Measurements from ENCODE around the gene SPATC1L.

The SPATC1L gene

GRCh38 chr21:46118316-46119143 is 65.7 kb downstream of the SPATC1L start:
- H3K9ac ChIP-seq (ENCODE audit: low read length in 5 of 5) = no peak overlapping the region
- H3K4me3 ChIP-seq (ENCODE audit: low read depth in 1 of 5, low read length in 5 of 5) = no peak overlapping the region
- H3K9me3 ChIP-seq (ENCODE audit: control insufficient read depth in 5 of 5, low read length in 5 of 5) = peaks cover 0 to 9% (median 4%) of the 10 kb centered on the region in 5 donors
- H3K27ac ChIP-seq (ENCODE audit: low read depth, low read length) = no peak overlapping the region
- H3K4me1 ChIP-seq (ENCODE audit: control insufficient read depth in 5 of 5, insufficient read depth in 5 of 5, low read length in 5 of 5) = no peaks in the 10 kb centered on the region
- H3K27me3 ChIP-seq (ENCODE audit: control insufficient read depth in 5 of 5, insufficient read depth in 4 of 5, low read length in 5 of 5) = no peaks in the 10 kb centered on the region
- peaks cover 5 to 94% (median 83%) of the 10 kb centered on the region in 5 donors for H3K36me3 ChIP-seq (ENCODE audit: control insufficient read depth in 5 of 5, insufficient read depth in 5 of 5, low read length in 5 of 5)

DNA sequence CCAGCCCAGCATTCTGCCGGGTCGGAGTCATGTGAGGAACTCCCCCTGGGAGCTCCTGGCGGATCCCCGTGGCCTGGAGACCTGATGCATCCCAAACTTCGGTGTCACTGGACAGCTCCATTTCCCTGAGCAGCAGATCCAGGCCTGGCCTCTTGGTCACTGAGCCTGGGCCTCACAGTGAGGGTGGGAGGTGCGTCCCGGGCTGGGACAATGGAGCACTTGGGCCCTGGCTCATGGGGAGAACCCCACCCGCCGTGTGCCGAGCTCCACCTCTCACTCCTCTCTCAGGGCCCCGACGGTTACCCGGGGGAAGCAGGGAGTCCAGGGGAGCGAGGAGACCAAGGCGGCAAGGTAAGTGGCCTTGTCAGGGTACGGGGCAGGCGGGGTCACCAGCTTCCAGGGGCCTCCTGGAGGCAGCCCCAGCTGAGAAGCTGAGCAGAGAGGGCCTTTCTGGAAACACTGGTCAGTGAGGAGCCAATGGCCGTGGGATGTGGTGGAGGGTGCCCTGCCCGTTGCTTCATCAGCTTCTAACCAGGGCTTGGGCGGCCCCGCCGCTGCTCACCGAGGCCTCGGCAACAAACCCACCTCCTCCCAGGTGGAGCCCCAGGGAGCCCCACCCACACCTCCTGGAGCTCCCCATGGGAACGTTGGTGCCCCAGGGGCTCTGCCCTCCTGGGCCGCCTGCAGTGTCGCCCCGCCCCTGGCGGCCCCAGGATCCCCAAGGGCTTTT is 66.5 kb downstream of the SPATC1L start:
- Histone ChIP-seq H3K9ac (ENCODE audit: low read length in 5 of 5) (no peak overlapping the region), H3K4me3 (ENCODE audit: low read depth in 1 of 5, low read length in 5 of 5) (no peak overlapping the region), H3K9me3 (ENCODE audit: control insufficient read depth in 5 of 5, low read length in 5 of 5) (peaks cover 0 to 9% (median 4%) of the 10 kb centered on the region in 5 donors), H3K4me1 (ENCODE audit: control insufficient read depth in 5 of 5, insufficient read depth in 5 of 5, low read length in 5 of 5) (no peaks in the 10 kb centered on the region), H3K27ac (ENCODE audit: low read depth, low read length) (no peak overlapping the region), H3K27me3 (ENCODE audit: control insufficient read depth in 5 of 5, insufficient read depth in 4 of 5, low read length in 5 of 5) (no peaks in the 10 kb centered on the region), H3K36me3 (ENCODE audit: control insufficient read depth in 5 of 5, insufficient read depth in 5 of 5, low read length in 5 of 5) (peaks cover 5 to 94% (median 85%) of the 10 kb centered on the region in 5 donors)

DNA sequence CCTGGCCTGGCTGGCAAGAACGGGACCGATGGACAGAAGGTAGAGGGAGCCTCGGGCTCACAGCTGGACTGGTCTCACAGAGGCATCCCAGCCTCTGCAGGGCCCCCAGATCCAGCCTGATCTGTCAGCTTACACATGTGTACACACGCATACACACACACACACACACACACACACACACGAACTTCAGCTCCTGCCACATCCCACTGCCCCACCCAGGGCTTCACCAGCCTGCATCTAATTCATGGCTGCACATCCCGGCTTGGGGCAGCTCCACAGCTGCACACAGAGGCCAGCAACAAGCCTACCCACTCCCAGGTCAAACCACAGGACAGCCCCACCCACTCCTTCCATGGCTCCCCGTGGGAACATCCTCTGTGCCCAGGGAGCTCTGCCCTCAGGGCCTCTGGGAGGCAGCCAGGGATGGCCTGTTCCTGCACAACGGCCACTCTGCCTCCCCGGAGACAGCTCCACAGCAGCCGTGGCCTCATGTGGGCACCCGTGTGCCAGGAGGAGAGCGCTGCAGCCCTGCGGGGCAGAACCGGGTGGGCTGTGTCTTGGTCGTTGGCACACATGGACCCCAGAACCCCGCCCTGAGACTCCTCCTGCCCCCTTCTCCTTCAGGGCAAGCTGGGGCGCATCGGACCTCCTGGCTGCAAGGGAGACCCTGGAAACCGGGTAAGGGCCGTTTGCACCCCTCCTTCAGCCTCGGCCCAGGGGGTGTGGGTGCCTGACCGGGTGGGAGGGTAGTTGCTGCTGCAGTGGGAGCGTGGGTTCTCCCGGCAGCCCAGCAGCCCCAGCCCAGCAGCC is 67.3 kb downstream of the SPATC1L start:
- H3K27ac ChIP-seq (ENCODE audit: low read depth, low read length) = no peak overlapping the region
- H3K36me3 ChIP-seq (ENCODE audit: control insufficient read depth in 5 of 5, insufficient read depth in 5 of 5, low read length in 5 of 5) = peaks cover 5 to 94% (median 86%) of the 10 kb centered on the region in 5 donors
- no peak overlapping the region for H3K4me3 ChIP-seq (ENCODE audit: low read depth in 1 of 5, low read length in 5 of 5)
- H3K4me1 ChIP-seq (ENCODE audit: control insufficient read depth in 5 of 5, insufficient read depth in 5 of 5, low read length in 5 of 5) = no peaks in the 10 kb centered on the region
- no peak overlapping the region for H3K9ac ChIP-seq (ENCODE audit: low read length in 5 of 5)
- H3K9me3 ChIP-seq (ENCODE audit: control insufficient read depth in 5 of 5, low read length in 5 of 5) = peaks cover 0 to 9% (median 4%) of the 10 kb centered on the region in 5 donors
- no peaks in the 10 kb centered on the region for H3K27me3 ChIP-seq (ENCODE audit: control insufficient read depth in 5 of 5, insufficient read depth in 4 of 5, low read length in 5 of 5)

GRCh38 chr21:46116189-46116775 is 68.0 kb downstream of the SPATC1L start:
- H3K36me3 ChIP-seq (ENCODE audit: control insufficient read depth in 5 of 5, insufficient read depth in 5 of 5, low read length in 5 of 5) = peaks cover 5 to 90% (median 81%) of the 10 kb centered on the region in 5 donors
- H3K4me1 ChIP-seq (ENCODE audit: control insufficient read depth in 5 of 5, insufficient read depth in 5 of 5, low read length in 5 of 5) = no peaks in the 10 kb centered on the region
- H3K4me3 ChIP-seq (ENCODE audit: low read depth in 1 of 5, low read length in 5 of 5) = no peak overlapping the region
- H3K9ac ChIP-seq (ENCODE audit: low read length in 5 of 5) = no peak overlapping the region
- no peaks in the 10 kb centered on the region for H3K27me3 ChIP-seq (ENCODE audit: control insufficient read depth in 5 of 5, insufficient read depth in 4 of 5, low read length in 5 of 5)
- H3K9me3 ChIP-seq (ENCODE audit: control insufficient read depth in 5 of 5, low read length in 5 of 5) = peaks cover 0 to 9% (median 4%) of the 10 kb centered on the region in 5 donors
- no peak overlapping the region for H3K27ac ChIP-seq (ENCODE audit: low read depth, low read length)

GRCh38 chr21:46115441-46116188 is 68.6 kb downstream of the SPATC1L start:
- Histone ChIP-seq H3K9me3 (ENCODE audit: control insufficient read depth in 5 of 5, low read length in 5 of 5) (peaks cover 0 to 9% (median 4%) of the 10 kb centered on the region in 5 donors), H3K27ac (ENCODE audit: low read depth, low read length) (no peak overlapping the region), H3K36me3 (ENCODE audit: control insufficient read depth in 5 of 5, insufficient read depth in 5 of 5, low read length in 5 of 5) (peaks cover 5 to 84% (median 74%) of the 10 kb centered on the region in 5 donors)

DNA sequence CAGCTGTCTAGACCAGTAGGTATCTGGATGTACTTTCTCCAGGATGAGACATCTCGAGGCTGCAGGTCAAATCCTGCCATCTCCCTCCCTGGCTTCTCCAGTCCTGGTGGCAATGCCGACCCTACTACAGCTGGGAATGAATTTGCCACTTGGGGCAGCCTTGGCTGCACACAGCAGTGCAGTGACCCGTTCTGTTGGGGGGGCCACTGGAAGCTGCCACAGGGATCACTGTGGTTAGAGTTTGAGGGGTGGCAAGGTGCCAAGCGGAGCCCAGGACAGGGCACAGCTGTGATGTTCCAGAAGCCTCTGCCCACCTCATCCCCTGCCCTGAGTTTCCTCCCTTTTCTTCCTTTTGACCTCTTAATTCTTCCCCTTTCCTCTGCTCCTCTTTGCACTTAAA is 69.3 kb downstream of the SPATC1L start:
- peaks cover 5 to 78% (median 69%) of the 10 kb centered on the region in 5 donors for H3K36me3 ChIP-seq (ENCODE audit: control insufficient read depth in 5 of 5, insufficient read depth in 5 of 5, low read length in 5 of 5)

More at GRCh38 chr21:46115441-46116188, 68.6 kb downstream of the SPATC1L start:
- Histone ChIP-seq H3K27me3 (ENCODE audit: control insufficient read depth in 5 of 5, insufficient read depth in 4 of 5, low read length in 5 of 5) (no peaks in the 10 kb centered on the region), H3K9ac (ENCODE audit: low read length in 5 of 5) (no peak overlapping the region), H3K4me1 (ENCODE audit: control insufficient read depth in 5 of 5, insufficient read depth in 5 of 5, low read length in 5 of 5) (peaks cover 0 to 5% (median 3%) of the 10 kb centered on the region in 5 donors), H3K4me3 (ENCODE audit: low read depth in 1 of 5, low read length in 5 of 5) (no peak overlapping the region)

GRCh38 chr21:46113497-46114176 is 70.6 kb downstream of the SPATC1L start:
- no peak overlapping the region for H3K9ac ChIP-seq (ENCODE audit: low read length in 5 of 5)
- peaks cover 0 to 9% (median 4%) of the 10 kb centered on the region in 5 donors for H3K9me3 ChIP-seq (ENCODE audit: control insufficient read depth in 5 of 5, low read length in 5 of 5)
- H3K27ac ChIP-seq (ENCODE audit: low read depth, low read length) = no peak overlapping the region
- H3K4me1 ChIP-seq (ENCODE audit: control insufficient read depth in 5 of 5, insufficient read depth in 5 of 5, low read length in 5 of 5) = peaks cover 0 to 17% (median 12%) of the 10 kb centered on the region in 5 donors
- no peak overlapping the region for H3K4me3 ChIP-seq (ENCODE audit: low read depth in 1 of 5, low read length in 5 of 5)
- no peaks in the 10 kb centered on the region for H3K27me3 ChIP-seq (ENCODE audit: control insufficient read depth in 5 of 5, insufficient read depth in 4 of 5, low read length in 5 of 5)
- H3K36me3 ChIP-seq (ENCODE audit: control insufficient read depth in 5 of 5, insufficient read depth in 5 of 5, low read length in 5 of 5) = peaks cover 5 to 64% (median 57%) of the 10 kb centered on the region in 5 donors

More for the DNA sequence above, 69.3 kb downstream of the SPATC1L start:
- H3K4me1 ChIP-seq (ENCODE audit: control insufficient read depth in 5 of 5, insufficient read depth in 5 of 5, low read length in 5 of 5) = peaks cover 0 to 12% (median 8%) of the 10 kb centered on the region in 5 donors
- peaks cover 0 to 9% (median 4%) of the 10 kb centered on the region in 5 donors for H3K9me3 ChIP-seq (ENCODE audit: control insufficient read depth in 5 of 5, low read length in 5 of 5)
- H3K27ac ChIP-seq (ENCODE audit: low read depth, low read length) = no peak overlapping the region
- H3K27me3 ChIP-seq (ENCODE audit: control insufficient read depth in 5 of 5, insufficient read depth in 4 of 5, low read length in 5 of 5) = no peaks in the 10 kb centered on the region
- H3K4me3 ChIP-seq (ENCODE audit: low read depth in 1 of 5, low read length in 5 of 5) = no peak overlapping the region
- H3K9ac ChIP-seq (ENCODE audit: low read length in 5 of 5) = no peak overlapping the region

GRCh38 chr21:46112725-46113215 is 71.5 kb downstream of the SPATC1L start:
- H3K36me3 ChIP-seq (ENCODE audit: control insufficient read depth in 5 of 5, insufficient read depth in 5 of 5, low read length in 5 of 5) = peaks cover 5 to 56% (median 51%) of the 10 kb centered on the region in 5 donors
- H3K9ac ChIP-seq (ENCODE audit: low read length in 5 of 5) = no peak overlapping the region
- H3K4me3 ChIP-seq (ENCODE audit: low read depth in 1 of 5, low read length in 5 of 5) = no peak overlapping the region
- H3K9me3 ChIP-seq (ENCODE audit: control insufficient read depth in 5 of 5, low read length in 5 of 5) = peaks cover 0 to 9% (median 4%) of the 10 kb centered on the region in 5 donors
- peaks cover 0 to 17% (median 12%) of the 10 kb centered on the region in 5 donors for H3K4me1 ChIP-seq (ENCODE audit: control insufficient read depth in 5 of 5, insufficient read depth in 5 of 5, low read length in 5 of 5)
- H3K27ac ChIP-seq (ENCODE audit: low read depth, low read length) = no peak overlapping the region
- H3K27me3 ChIP-seq (ENCODE audit: control insufficient read depth in 5 of 5, insufficient read depth in 4 of 5, low read length in 5 of 5) = no peaks in the 10 kb centered on the region
